ENCODE results near the gene PLEKHJ1. TPM values are rescaled to one million over a fixed set of nuclear protein-coding genes. Genes with fewer than 3 reads are reported as not detected.

The PLEKHJ1 gene
- total RNA-seq, 1 donor from 2014 or later = 23.9 TPM

GRCh38 chr19:2237051-2237868, 1.1 kb upstream of the PLEKHJ1 start:
- peaks cover 19 to 50% of the 10 kb centered on the region in 2 donors for H3K4me1 ChIP-seq
- intact Hi-C loops (cut with DNase I) = loop anchor here (2.0 to 5.0 kb wide), 2 partner anchors 92 to 155 kb away; partner anchors contain the start of genes LSM7 and SPPL2B
- TF ChIP-seq, protein P1, sequence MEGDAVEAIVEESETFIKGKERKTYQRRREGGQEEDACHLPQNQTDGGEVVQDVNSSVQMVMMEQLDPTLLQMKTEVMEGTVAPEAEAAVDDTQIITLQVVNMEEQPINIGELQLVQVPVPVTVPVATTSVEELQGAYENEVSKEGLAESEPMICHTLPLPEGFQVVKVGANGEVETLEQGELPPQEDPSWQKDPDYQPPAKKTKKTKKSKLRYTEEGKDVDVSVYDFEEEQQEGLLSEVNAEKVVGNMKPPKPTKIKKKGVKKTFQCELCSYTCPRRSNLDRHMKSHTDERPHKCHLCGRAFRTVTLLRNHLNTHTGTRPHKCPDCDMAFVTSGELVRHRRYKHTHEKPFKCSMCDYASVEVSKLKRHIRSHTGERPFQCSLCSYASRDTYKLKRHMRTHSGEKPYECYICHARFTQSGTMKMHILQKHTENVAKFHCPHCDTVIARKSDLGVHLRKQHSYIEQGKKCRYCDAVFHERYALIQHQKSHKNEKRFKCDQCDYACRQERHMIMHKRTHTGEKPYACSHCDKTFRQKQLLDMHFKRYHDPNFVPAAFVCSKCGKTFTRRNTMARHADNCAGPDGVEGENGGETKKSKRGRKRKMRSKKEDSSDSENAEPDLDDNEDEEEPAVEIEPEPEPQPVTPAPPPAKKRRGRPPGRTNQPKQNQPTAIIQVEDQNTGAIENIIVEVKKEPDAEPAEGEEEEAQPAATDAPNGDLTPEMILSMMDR (IDR thresholded peaks at IDR 0.05) = no peak

DNA sequence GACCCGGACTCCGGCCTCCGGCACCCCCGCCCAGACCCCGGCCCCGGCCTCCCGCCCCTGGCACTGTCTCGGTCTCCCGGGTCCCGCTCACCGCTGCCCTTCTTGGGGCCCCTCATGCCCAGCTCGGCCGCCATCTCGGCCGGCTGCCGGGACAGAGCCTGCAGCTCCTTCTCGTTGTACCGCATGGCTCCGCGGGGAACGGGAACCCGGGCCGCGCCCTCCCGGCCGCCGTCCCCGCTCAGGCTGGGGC, 140 bp downstream of the PLEKHJ1 start:
- Histone ChIP-seq H3K4me1 (peaks cover 19 to 40% of the 10 kb centered on the region in 2 donors), H3K27me3 (no peaks in the 10 kb centered on the region), H3K27ac (peak overlapping the region; percentile 97 to 98), H3K4me3 (peak overlapping the region; percentile 85 to 100), H3K36me3 (peaks cover 9 to 21% of the 10 kb centered on the region in 2 donors), H3K9me3 (no peaks in the 10 kb centered on the region)
- no peak for DNase-seq (ENCODE audit: low spot score in 2 of 2)
- intact Hi-C loops (cut with DNase I) = loop anchor here (1.0 to 5.0 kb wide), 8 partner anchors 33 to 156 kb away; partner anchors contain the start of genes AP3D1, IZUMO4, LSM7 and MOB3A
- TF ChIP-seq, protein P1 (IDR thresholded peaks at IDR 0.05) = no peak

More at GRCh38 chr19:2237051-2237868, 1.1 kb upstream of the PLEKHJ1 start:
- Histone ChIP-seq H3K4me3 (peak overlapping the region; percentile 85 to 100), H3K36me3 (peaks cover 9 to 16% of the 10 kb centered on the region in 2 donors), H3K27ac (peak overlapping the region; percentile 97 to 98), H3K27me3 (no peaks in the 10 kb centered on the region), H3K9me3 (no peaks in the 10 kb centered on the region)
- DNase-seq (ENCODE audit: low spot score in 2 of 2) = no peak

DNA sequence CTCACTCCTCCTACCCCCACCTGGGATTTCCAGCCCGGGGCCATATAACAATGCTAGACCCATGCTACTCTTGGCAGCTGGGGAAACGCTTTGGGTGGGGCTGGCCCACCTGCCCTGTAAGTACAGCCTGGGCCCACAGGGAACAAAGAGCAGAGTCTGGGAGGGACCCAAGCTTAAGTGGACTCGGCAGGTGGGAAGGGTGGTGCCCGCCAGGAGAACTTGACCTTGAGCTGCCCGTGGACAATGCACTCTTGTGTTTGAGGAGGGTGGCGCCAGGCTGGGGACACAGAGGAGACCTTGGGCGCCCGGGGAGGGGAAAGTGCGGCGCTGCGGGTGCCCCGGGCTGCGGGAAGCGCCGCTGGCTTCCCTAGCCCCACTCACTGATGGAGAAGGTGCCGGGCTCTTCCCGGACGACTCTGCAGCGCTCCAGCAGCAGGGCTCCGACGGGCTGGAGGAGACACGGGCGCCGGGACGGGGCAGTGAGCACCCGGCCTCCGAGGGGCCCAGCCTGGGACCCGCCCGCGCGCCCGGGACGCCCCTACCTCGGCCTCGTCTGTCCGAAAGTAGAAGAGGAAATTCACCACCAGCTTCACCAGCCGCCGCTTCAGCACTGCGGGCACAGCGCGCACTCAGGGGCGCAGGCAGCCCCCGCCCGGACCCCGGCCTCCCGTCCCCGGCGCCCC, 607 bp downstream of the PLEKHJ1 start:
- intact Hi-C loops (cut with DNase I) = loop anchor here (1.0 to 5.0 kb wide), 8 partner anchors 34 to 157 kb away; partner anchors contain the start of genes AP3D1, IZUMO4, LSM7 and MOB3A
- TF ChIP-seq, protein P1 (IDR thresholded peaks at IDR 0.05) = no peak
- Histone ChIP-seq H3K9me3 (no peaks in the 10 kb centered on the region), H3K27me3 (no peaks in the 10 kb centered on the region), H3K4me3 (peak overlapping the region; percentile 85 to 100), H3K36me3 (peaks cover 9 to 26% of the 10 kb centered on the region in 2 donors), H3K4me1 (peaks cover 14 to 35% of the 10 kb centered on the region in 2 donors), H3K27ac (peak overlapping the region; percentile 97 to 98)
- DNase-seq (ENCODE audit: low spot score in 2 of 2) = no peak

DNA sequence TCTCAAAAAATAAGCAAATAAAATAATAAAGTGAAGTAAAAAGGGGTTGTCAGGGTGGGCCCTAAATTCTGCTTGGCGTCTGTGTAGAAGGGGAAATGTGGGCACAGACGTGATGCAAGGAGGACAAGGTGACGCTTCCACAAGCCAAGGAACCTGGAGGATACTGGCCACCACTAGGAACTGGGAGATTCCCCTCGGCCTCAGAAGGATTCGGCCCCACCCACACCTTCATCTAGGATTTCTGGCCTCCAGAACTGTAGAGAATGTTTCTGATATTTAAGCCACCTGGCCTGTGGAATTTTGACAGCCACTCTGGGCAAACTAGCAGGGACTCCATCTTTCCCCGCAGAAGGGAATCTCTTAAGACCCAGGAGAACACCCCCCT, 1.1 kb downstream of the PLEKHJ1 start:
- Histone ChIP-seq H3K27ac (peak overlapping the region; percentile 97 to 98), H3K9me3 (no peaks in the 10 kb centered on the region), H3K4me3 (peak overlapping the region; percentile 85 to 100), H3K27me3 (no peaks in the 10 kb centered on the region), H3K36me3 (peaks cover 9 to 31% of the 10 kb centered on the region in 2 donors), H3K4me1 (peaks cover 10 to 30% of the 10 kb centered on the region in 2 donors)
- intact Hi-C loops (cut with DNase I) = loop anchor here (5.0 kb wide), 1 partner anchor 157 kb away; no protein-coding TSS in a partner anchor
- no peak for DNase-seq (ENCODE audit: low spot score in 2 of 2)
- TF ChIP-seq, protein P1 (IDR thresholded peaks at IDR 0.05) = no peak

- H3K27ac ChIP-seq = no peak overlapping the region
- no peak overlapping the region for H3K4me3 ChIP-seq
- intact Hi-C loops (cut with DNase I) = no loop called here
- H3K36me3 ChIP-seq = peaks cover 15 to 44% of the 10 kb centered on the region in 2 donors
- peaks cover 10 to 18% of the 10 kb centered on the region in 2 donors for H3K4me1 ChIP-seq
- DNase-seq (ENCODE audit: low spot score in 2 of 2) = no peak
- no peaks in the 10 kb centered on the region for H3K27me3 ChIP-seq
- TF ChIP-seq, protein P1 (IDR thresholded peaks at IDR 0.05) = no peak
- no peaks in the 10 kb centered on the region for H3K9me3 ChIP-seq
Observed at GRCh38 chr19:2233601-2234280, 2.4 kb downstream of the PLEKHJ1 start.

Measured in ascending aorta (tissue), 2 donors.